ENCODE measurements around the gene VTI1A. TPM values are rescaled to one million over a fixed set of nuclear protein-coding genes. Genes with fewer than 3 reads are reported as not detected.

Gene VTI1A
- total and polyA plus RNA-seq, 2 of the 13 experiments (the other 11 are each of a cell fraction or from before 2014, with no cell fraction given), result 11.7 to 32.7 TPM

DNA sequence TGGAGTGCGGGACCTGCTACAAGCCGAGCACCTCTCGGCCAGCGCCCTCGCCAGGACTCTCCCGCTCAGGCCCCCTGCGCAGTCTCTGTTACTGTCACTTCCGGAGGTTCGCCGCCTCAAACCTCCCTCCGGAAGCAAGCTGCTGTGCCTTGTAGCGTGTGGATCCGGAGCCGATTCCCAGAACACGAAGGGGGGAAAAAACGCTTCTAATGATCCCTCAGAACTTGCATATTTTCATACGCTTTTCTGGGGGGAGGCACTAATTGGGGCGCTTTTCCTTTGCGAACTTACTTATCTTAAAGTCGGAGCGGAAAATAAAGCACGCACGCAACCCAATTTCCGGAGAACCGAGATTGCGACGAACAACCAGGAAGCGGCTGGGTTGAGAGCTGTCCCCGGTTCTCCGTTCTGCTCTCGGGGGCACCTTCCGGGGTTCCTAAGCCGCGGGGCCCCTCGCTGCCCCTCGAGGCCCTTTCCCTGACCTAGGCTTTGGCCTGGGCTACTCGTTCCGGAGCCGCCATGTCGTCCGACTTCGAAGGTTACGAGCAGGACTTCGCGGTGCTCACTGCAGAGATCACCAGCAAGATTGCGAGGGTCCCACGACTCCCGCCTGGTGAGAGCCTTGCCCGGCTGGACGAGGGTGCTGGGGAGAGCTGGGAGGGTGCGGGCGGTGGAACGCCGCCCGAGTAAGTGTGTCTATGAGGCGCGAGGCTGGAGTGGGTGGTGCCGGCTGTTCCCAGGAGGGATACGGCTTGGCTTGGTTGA, at the start of gene VTI1A, which contains the start of gene ZDHHC6 (continued):
- TF ChIP-seq, protein P1, sequence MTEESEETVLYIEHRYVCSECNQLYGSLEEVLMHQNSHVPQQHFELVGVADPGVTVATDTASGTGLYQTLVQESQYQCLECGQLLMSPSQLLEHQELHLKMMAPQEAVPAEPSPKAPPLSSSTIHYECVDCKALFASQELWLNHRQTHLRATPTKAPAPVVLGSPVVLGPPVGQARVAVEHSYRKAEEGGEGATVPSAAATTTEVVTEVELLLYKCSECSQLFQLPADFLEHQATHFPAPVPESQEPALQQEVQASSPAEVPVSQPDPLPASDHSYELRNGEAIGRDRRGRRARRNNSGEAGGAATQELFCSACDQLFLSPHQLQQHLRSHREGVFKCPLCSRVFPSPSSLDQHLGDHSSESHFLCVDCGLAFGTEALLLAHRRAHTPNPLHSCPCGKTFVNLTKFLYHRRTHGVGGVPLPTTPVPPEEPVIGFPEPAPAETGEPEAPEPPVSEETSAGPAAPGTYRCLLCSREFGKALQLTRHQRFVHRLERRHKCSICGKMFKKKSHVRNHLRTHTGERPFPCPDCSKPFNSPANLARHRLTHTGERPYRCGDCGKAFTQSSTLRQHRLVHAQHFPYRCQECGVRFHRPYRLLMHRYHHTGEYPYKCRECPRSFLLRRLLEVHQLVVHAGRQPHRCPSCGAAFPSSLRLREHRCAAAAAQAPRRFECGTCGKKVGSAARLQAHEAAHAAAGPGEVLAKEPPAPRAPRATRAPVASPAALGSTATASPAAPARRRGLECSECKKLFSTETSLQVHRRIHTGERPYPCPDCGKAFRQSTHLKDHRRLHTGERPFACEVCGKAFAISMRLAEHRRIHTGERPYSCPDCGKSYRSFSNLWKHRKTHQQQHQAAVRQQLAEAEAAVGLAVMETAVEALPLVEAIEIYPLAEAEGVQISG (CRISPR knock-in tag; IDR thresholded peaks at IDR 0.05), result peak; percentile 80
- TF ChIP-seq CEBPB (IDR thresholded peaks at IDR 0.05; ENCODE audit: borderline replicate concordance, low read depth, low read length) (no peak), SMAD3 (CRISPR knock-in tag; IDR thresholded peaks at IDR 0.05) (no peak; the same call in 1 of the 2 replicates), ZNF790 (CRISPR knock-in tag; IDR thresholded peaks at IDR 0.05; ENCODE audit: borderline replicate concordance) (no peak), KLF12 (CRISPR knock-in tag; IDR thresholded peaks at IDR 0.05; ENCODE audit: borderline replicate concordance) (no peak), ZNF430 (CRISPR knock-in tag; IDR thresholded peaks at IDR 0.05) (0 out of 2 replicates have a peak, but pooled peaks have one; percentile 62), ZNF777 (CRISPR knock-in tag; IDR thresholded peaks at IDR 0.05) (no peak), ZFX (CRISPR knock-in tag; IDR thresholded peaks at IDR 0.05; ENCODE audit: low read depth) (peak; percentile 61), ZNF761 (CRISPR knock-in tag; conservative IDR thresholded peaks at IDR 0.05) (0 out of 2 replicates have a peak, but pooled peaks have one; percentile 79)
- TF ChIP-seq, protein P2, sequence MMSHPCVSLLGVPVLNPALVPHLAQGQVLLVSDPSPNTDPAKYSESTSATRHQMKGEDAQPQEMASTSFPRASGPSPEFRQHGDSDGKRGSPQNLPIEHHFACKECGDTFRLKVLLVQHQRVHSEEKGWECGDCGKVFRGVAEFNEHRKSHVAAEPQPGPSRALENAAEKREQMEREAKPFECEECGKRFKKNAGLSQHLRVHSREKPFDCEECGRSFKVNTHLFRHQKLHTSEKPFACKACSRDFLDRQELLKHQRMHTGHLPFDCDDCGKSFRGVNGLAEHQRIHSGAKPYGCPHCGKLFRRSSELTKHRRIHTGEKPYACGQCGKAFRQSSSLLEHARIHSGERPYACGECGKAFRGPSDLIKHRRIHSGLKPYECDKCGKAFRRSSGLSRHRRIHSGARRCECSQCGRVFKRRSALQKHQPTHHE (CRISPR knock-in tag; IDR thresholded peaks at IDR 0.05; ENCODE audit: borderline replicate concordance), result 0 out of 2 replicates have a peak, but pooled peaks have one; percentile 41
- TF ChIP-seq, protein P3, sequence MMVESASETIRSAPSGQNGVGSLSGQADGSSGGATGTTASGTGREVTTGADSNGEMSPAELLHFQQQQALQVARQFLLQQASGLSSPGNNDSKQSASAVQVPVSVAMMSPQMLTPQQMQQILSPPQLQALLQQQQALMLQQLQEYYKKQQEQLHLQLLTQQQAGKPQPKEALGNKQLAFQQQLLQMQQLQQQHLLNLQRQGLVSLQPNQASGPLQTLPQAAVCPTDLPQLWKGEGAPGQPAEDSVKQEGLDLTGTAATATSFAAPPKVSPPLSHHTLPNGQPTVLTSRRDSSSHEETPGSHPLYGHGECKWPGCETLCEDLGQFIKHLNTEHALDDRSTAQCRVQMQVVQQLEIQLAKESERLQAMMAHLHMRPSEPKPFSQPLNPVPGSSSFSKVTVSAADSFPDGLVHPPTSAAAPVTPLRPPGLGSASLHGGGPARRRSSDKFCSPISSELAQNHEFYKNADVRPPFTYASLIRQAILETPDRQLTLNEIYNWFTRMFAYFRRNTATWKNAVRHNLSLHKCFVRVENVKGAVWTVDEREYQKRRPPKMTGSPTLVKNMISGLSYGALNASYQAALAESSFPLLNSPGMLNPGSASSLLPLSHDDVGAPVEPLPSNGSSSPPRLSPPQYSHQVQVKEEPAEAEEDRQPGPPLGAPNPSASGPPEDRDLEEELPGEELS (CRISPR knock-in tag; IDR thresholded peaks at IDR 0.05), result no peak
- TF ChIP-seq, protein P4, sequence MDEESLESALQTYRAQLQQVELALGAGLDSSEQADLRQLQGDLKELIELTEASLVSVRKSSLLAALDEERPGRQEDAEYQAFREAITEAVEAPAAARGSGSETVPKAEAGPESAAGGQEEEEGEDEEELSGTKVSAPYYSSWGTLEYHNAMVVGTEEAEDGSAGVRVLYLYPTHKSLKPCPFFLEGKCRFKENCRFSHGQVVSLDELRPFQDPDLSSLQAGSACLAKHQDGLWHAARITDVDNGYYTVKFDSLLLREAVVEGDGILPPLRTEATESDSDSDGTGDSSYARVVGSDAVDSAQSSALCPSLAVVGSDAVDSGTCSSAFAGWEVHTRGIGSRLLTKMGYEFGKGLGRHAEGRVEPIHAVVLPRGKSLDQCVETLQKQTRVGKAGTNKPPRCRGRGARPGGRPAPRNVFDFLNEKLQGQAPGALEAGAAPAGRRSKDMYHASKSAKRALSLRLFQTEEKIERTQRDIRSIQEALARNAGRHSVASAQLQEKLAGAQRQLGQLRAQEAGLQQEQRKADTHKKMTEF (CRISPR knock-in tag; IDR thresholded peaks at IDR 0.05), result peak; percentile 37; the same call in 1 of the 2 replicates
- TF ChIP-seq, protein P5, sequence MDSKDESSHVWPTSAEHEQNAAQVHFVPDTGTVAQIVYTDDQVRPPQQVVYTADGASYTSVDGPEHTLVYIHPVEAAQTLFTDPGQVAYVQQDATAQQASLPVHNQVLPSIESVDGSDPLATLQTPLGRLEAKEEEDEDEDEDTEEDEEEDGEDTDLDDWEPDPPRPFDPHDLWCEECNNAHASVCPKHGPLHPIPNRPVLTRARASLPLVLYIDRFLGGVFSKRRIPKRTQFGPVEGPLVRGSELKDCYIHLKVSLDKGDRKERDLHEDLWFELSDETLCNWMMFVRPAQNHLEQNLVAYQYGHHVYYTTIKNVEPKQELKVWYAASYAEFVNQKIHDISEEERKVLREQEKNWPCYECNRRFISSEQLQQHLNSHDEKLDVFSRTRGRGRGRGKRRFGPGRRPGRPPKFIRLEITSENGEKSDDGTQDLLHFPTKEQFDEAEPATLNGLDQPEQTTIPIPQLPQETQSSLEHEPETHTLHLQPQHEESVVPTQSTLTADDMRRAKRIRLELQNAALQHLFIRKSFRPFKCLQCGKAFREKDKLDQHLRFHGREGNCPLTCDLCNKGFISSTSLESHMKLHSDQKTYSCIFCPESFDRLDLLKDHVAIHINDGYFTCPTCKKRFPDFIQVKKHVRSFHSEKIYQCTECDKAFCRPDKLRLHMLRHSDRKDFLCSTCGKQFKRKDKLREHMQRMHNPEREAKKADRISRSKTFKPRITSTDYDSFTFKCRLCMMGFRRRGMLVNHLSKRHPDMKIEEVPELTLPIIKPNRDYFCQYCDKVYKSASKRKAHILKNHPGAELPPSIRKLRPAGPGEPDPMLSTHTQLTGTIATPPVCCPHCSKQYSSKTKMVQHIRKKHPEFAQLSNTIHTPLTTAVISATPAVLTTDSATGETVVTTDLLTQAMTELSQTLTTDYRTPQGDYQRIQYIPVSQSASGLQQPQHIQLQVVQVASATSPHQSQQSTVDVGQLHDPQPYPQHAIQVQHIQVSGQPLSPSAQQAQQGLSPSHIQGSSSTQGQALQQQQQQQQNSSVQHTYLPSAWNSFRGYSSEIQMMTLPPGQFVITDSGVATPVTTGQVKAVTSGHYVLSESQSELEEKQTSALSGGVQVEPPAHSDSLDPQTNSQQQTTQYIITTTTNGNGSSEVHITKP (CRISPR knock-in tag; IDR thresholded peaks at IDR 0.05; ENCODE audit: low read depth), result 0 out of 2 replicates have a peak, but pooled peaks have one; percentile 10
- TF ChIP-seq, protein P6, sequence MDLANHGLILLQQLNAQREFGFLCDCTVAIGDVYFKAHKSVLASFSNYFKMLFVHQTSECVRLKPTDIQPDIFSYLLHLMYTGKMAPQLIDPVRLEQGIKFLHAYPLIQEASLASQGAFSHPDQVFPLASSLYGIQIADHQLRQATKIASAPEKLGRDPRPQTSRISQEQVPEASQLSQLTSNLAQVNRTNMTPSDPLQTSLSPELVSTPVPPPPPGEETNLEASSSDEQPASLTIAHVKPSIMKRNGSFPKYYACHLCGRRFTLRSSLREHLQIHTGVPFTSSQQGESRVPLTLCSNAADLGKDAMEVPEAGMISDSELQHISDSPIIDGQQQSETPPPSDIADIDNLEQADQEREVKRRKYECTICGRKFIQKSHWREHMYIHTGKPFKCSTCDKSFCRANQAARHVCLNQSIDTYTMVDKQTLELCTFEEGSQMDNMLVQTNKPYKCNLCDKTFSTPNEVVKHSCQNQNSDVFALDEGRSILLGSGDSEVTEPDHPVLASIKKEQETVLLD (CRISPR knock-in tag; IDR thresholded peaks at IDR 0.05; ENCODE audit: low read depth), result peak; percentile 63; the same call in 1 of the 2 replicates

Measured in HepG2 (cell line).